K562 (cell line): ENCODE data around the gene METTL3. TPM values are rescaled to one million over a fixed set of nuclear protein-coding genes. Genes with fewer than 3 reads are reported as not detected.
A peak's percentile ranks its signal among the peaks of the same experiment; 100 is the strongest.

Experiments
- ATAC-seq: fragments of 200-7000 bp; cut with Tn5 transposase; 3 replicates; pipeline ENCODE4 v1.9.1; 2020; ENCODE audit warnings: moderate library complexity
- BruUV-seq: library from RNA; stranded (reverse); fragments of 400-500 nt; replicated peaks from 2 replicates; lab custom pipeline; 2021; lab: Mats Ljungman, UMichigan
- CTCF ChIA-PET: fragments of 300-600 bp; formaldehyde crosslinking; extraction: SDS; loops from one replicate; lab custom pipeline; 2021; ENCODE audit warnings: low intra/inter-chr PET ratio; lab: Yijun Ruan, JAX
- POLR2A ChIA-PET: fragments of 300-600, 350-650 bp; sonication (Branson Sonifier 250); formaldehyde crosslinking; extraction: SDS; loops from one replicate; lab custom pipeline; 2021; ENCODE audit warnings: antibody characterized with exemption, inconsistent platforms; lab: Yijun Ruan, JAX
- DNase-seq, 4 experiments: peaks; one replicate each; pipeline versions ENCODE4 v3.0.0 to v3.0.0-alpha.2; 2011 to 2018; ENCODE audit warnings: low spot score in 3 of 4, mixed read lengths in 3 of 4; ENCODE audit errors: extremely low read depth in 1 of 4
- FAIRE-seq: peaks from 2 replicates; lab custom pipeline; 2011; peaks lifted over from hg19 to GRCh38; lab: Jason Lieb, UNC
- H2AFZ ChIP-seq: 2 replicates; pipeline ENCODE4 v1.6.0; 2011; ENCODE audit warnings: low read depth, low read length, control low read depth, inconsistent platforms
- H3K27ac ChIP-seq: fragments of 200-600 bp; 3 replicates; pipeline ENCODE4 v1.8.0; 2011; ENCODE audit warnings: low read depth, mild to moderate bottlenecking, control low read depth, inconsistent platforms, low read length, moderate library complexity, mixed read lengths; ENCODE audit errors: extremely low read depth
- H3K27me3 ChIP-seq, 2 experiments: fragments of 300-600 bp in 1 of 2; 2 replicates in 1 of 2; 3 replicates in 1 of 2; pipeline versions ENCODE4 v1.6.0 to v1.8.0; 2011; ENCODE audit warnings: inconsistent platforms in 2 of 2, low read length in 2 of 2, mild to moderate bottlenecking in 1 of 2, mixed read lengths in 1 of 2, moderate library complexity in 1 of 2; ENCODE audit not compliant: control insufficient read depth in 2 of 2, insufficient read depth in 2 of 2
- H3K36me3 ChIP-seq: fragments of 300-600 bp; 3 replicates; pipeline ENCODE4 v1.8.0; 2011; ENCODE audit warnings: mild to moderate bottlenecking, low read length, inconsistent platforms; ENCODE audit not compliant: control insufficient read depth, insufficient read depth
- H3K4me1 ChIP-seq, 2 experiments: fragments of 200-600 bp in 1 of 2; replicated peaks in 1 of 2; 2 replicates in 1 of 2; 3 replicates in 1 of 2; pipeline versions ENCODE4 v1.5.1 to v1.8.0; 2011; ENCODE audit warnings: inconsistent platforms in 2 of 2, low read length in 2 of 2, mild to moderate bottlenecking in 1 of 2, mixed read lengths in 1 of 2, moderate library complexity in 1 of 2; ENCODE audit not compliant: control insufficient read depth in 2 of 2, insufficient read depth in 2 of 2
- H3K4me2 ChIP-seq: 2 replicates; pipeline ENCODE4 v1.6.1; 2011; ENCODE audit warnings: low read length, control low read depth, inconsistent platforms, mixed read lengths; ENCODE audit not compliant: insufficient read depth
- H3K4me3 ChIP-seq: fragments of 200-600 bp; sonication (generic), shearing (Covaris generic); 2 replicates; pipeline ENCODE4 v1.5.1; 2016; ENCODE audit warnings: control low read depth, inconsistent platforms
- H3K79me2 ChIP-seq: fragments of 200-600 bp; 3 replicates; pipeline ENCODE4 v1.8.0; 2011; ENCODE audit warnings: low read length, inconsistent platforms; ENCODE audit not compliant: control insufficient read depth, insufficient read depth
- H3K9ac ChIP-seq, 2 experiments: 2 replicates each; pipeline versions ENCODE4 v1.6.0 to v1.6.1; 2011; ENCODE audit warnings: low read depth in 2 of 2, low read length in 2 of 2, control low read depth in 1 of 2, inconsistent platforms in 1 of 2, mild to moderate bottlenecking in 1 of 2, mixed read lengths in 1 of 2; ENCODE audit not compliant: insufficient read depth in 1 of 2
- H3K9me1 ChIP-seq: one replicate; pipeline ENCODE4 v1.6.0; 2011; ENCODE audit warnings: inconsistent platforms, mild to moderate bottlenecking, low read length, moderate library complexity; ENCODE audit not compliant: control insufficient read depth, insufficient read depth
- H3K9me3 ChIP-seq: replicated peaks from 2 replicates; pipeline ENCODE4 v1.5.1; 2011; ENCODE audit warnings: low read depth, low read length, inconsistent platforms; ENCODE audit not compliant: control insufficient read depth, insufficient read depth
- H4K20me1 ChIP-seq: replicated peaks from 2 replicates; pipeline ENCODE4 v1.6.1; 2011; ENCODE audit warnings: low read length, inconsistent platforms, mixed read lengths; ENCODE audit not compliant: control insufficient read depth, insufficient read depth
- ARID1B ChIP-seq: fragments of 450-650 bp; IDR thresholded peaks from 2 replicates; pipeline ENCODE4 v1.6.1; 2016; ENCODE audit warnings: antibody characterized with exemption, mild to moderate bottlenecking, inconsistent platforms
- BCLAF1 ChIP-seq, 2 experiments: fragments of 450-650 bp in 1 of 2; IDR thresholded peaks; 2 replicates each; pipeline ENCODE4 v1.6.1; 2011 to 2017; ENCODE audit warnings: low read depth in 2 of 2, antibody characterized with exemption in 1 of 2, borderline replicate concordance in 1 of 2, low read length in 1 of 2, mild to moderate bottlenecking in 1 of 2, mixed read lengths in 1 of 2; ENCODE audit not compliant: control insufficient read depth in 1 of 2
- DPF2 ChIP-seq: fragments of 450-650 bp; IDR thresholded peaks from 2 replicates; pipeline ENCODE4 v1.6.1; 2016
- GTF2E2 ChIP-seq: fragments of 200-800 bp; sonication (Bioruptor generic); IDR thresholded peaks from 2 replicates; pipeline ENCODE4 v1.6.1; 2016; ENCODE audit warnings: missing genetic modification characterization, missing compliant biosample characterization
- KDM2B ChIP-seq: fragments of 250-450 bp; sonication (Bioruptor Pico); IDR thresholded peaks from 2 replicates; pipeline ENCODE4 v1.8.0; 2021; ENCODE audit warnings: mild to moderate bottlenecking, moderate library complexity
- MITF ChIP-seq: IDR thresholded peaks from 2 replicates; pipeline ENCODE4 v1.6.1; 2014; ENCODE audit warnings: antibody characterized with exemption
- MTA1 ChIP-seq: fragments of 450-650 bp; IDR thresholded peaks from 2 replicates; pipeline ENCODE4 v1.6.1; 2017; ENCODE audit warnings: borderline replicate concordance
- MTA3 ChIP-seq: fragments of 450-650 bp; formaldehyde crosslinking; IDR thresholded peaks from 2 replicates; pipeline ENCODE4 v1.6.1; 2017; ENCODE audit warnings: mild to moderate bottlenecking, borderline replicate concordance
- NFE2L1 ChIP-seq: fragments of 450-650 bp; IDR thresholded peaks from 2 replicates; pipeline ENCODE4 v1.6.1; 2016; ENCODE audit warnings: missing genetic modification characterization, low read depth, mild to moderate bottlenecking, missing compliant biosample characterization, moderate library complexity, borderline replicate concordance
- NRF1 ChIP-seq, 2 experiments: fragments of 450-650 bp; IDR thresholded peaks in 1 of 2; conservative IDR thresholded peaks in 1 of 2; 2 replicates each; pipeline ENCODE4 v1.6.1; 2014; ENCODE audit warnings: mild to moderate bottlenecking in 2 of 2
- PREB ChIP-seq: sonication (generic); formaldehyde crosslinking; IDR thresholded peaks from 2 replicates; pipeline ENCODE4 v1.8.1; 2023; ENCODE audit warnings: mild to moderate bottlenecking, missing genetic modification reagents
- TBP ChIP-seq: optimal IDR thresholded peaks from 2 replicates; pipeline ENCODE3; 2011; ENCODE audit warnings: low read depth, low read length, improper control_type of control experiment
- ZNF197 ChIP-seq: fragments of 200-800 bp; sonication (Bioruptor generic); IDR thresholded peaks from 2 replicates; pipeline ENCODE4 v1.6.1; 2016; ENCODE audit warnings: low read depth, missing genetic modification characterization, missing compliant biosample characterization
- WGBS: fragments of 100-300 bp; shearing (Covaris generic); methylation state at CpG from one replicate; pipeline ENCODE4 v1.1.6; 2016; ENCODE audit warnings: low coverage, mixed read lengths; ENCODE audit not compliant: insufficient coverage; ENCODE audit errors: missing lambda C conversion rate; 5-methylcytosine and 5-hydroxymethylcytosine counted together
- in situ Hi-C: fragments of 300-500 bp; cut with MboI; formaldehyde crosslinking; loops from 4 replicates; pipeline ENCODE4 v1.15.0; 2018; ENCODE audit warnings: inconsistent platforms, mixed read lengths
- intact Hi-C: fragments of 100-400 bp; cut with micrococcal nuclease; formaldehyde crosslinking; loops from 2 replicates; pipeline ENCODE4 v1.14.2; 2022
- polyA plus RNA-seq, 8 experiments: library from polyadenylated mRNA; depleted of rRNA in 4 of 8; stranded (reverse) in 5 of 8; unstranded in 3 of 8; fragments of >200 nt; fragmentation: Nextera tagmentation in 2 of 8; fragmentation: Illumina TruSeq in 1 of 8; extraction: Ambion mirVana in 2 of 8; extraction: Trizol in 1 of 8; gene quantifications; 2 replicates each; pipeline versions ENCODE4 v1.2.1 to v1.2.3, GENCODE V29; 2011 to 2014; ENCODE audit warnings: inconsistent platforms in 1 of 8, missing spikeins in 1 of 8
- total RNA-seq, 7 experiments: library from RNA; depleted of rRNA in 6 of 7; stranded (reverse); fragments of >200 nt in 6 of 7; fragmentation: Illumina TruSeq in 2 of 7; extraction: Trizol in 2 of 7; gene quantifications; 2 replicates each; pipeline versions ENCODE4 v1.2.1 to v1.2.3, GENCODE V29; 2011 to 2021; ENCODE audit warnings: low replicate concordance in 1 of 7
- TF ChIP-seq, protein P1 (sequence below): sonication (generic); IDR thresholded peaks from 2 replicates; pipeline ENCODE4 v1.6.1; 2016

METTL3 gene
- total and polyA plus RNA-seq, 9 of the 15 experiments (the other 6 are each of a cell fraction or from before 2014, with no cell fraction given), result 42.1 to 151 (median 65.7) TPM

GRCh38 chr14:21475767-21476522 is 35.2 kb downstream of the METTL3 start:
- FAIRE-seq, result peak; percentile 54
- DNase-seq, result peak in 3 of 4 experiments; percentile 8 to 22 (median 11)
- CTCF ChIA-PET, result no interaction called here
- Histone ChIP-seq H3K4me1 (peaks cover 0 to 4% of the 10 kb centered on the region in 2 experiments; a peak in 1 of 5 replicates), H3K9me3 (no peaks in the 10 kb centered on the region), H3K4me3 (peak overlapping the region; percentile 74), H3K4me2 (peak overlapping the region; percentile 85), H3K9me1 (no peaks in the 10 kb centered on the region), H3K79me2 (peaks cover 29% of the 10 kb centered on the region), H3K27ac (peak overlapping the region; percentile 60), H3K9ac (peak overlapping the region; percentile 73 to 83; a peak in 3 of 4 replicates), H3K36me3 (peaks cover 13% of the 10 kb centered on the region; the same call in 2 of the 3 replicates), H2AFZ (peak overlapping the region; percentile 83), H3K27me3 (no peaks in the 10 kb centered on the region), H4K20me1 (no peaks in the 10 kb centered on the region)
- peak; percentile 20 for ATAC-seq
- WGBS, result 2% methylated on average over 10 of the region's 10 CpGs
- TSS peak; percentile 73 for BruUV-seq
- POLR2A ChIA-PET, result interaction anchor here (0.6 to 1.8 kb wide), 6 partner anchors 11 to 325 kb away, joined by 3 to 7 read pairs (median 4); partner anchors contain the start of gene CHD8
- intact Hi-C loops, result loop anchor here (1.0 to 2.0 kb wide), 2 partner anchors 20 to 35 kb away; partner anchors contain the start of genes CHD8 and METTL3
- in situ Hi-C loops, result no loop called here
- TF ChIP-seq TBP, result peak; percentile 13
- no peak for TF ChIP-seq NRF1 (conservative IDR thresholded peaks at IDR 0.05 in 1 of 2, IDR thresholded peaks at IDR 0.05 in 1 of 2)
- TF ChIP-seq DPF2, result peak; percentile 55
- no peak for TF ChIP-seq MTA1
- 0 out of 2 replicates have a peak, but pooled peaks have one; percentile 14 for TF ChIP-seq ARID1B
- TF ChIP-seq, protein P1, sequence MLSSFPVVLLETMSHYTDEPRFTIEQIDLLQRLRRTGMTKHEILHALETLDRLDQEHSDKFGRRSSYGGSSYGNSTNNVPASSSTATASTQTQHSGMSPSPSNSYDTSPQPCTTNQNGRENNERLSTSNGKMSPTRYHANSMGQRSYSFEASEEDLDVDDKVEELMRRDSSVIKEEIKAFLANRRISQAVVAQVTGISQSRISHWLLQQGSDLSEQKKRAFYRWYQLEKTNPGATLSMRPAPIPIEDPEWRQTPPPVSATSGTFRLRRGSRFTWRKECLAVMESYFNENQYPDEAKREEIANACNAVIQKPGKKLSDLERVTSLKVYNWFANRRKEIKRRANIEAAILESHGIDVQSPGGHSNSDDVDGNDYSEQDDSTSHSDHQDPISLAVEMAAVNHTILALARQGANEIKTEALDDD, result peak; percentile 61; the same call in 1 of the 2 replicates
- TF ChIP-seq GTF2E2 (tag), result 0 out of 2 replicates have a peak, but pooled peaks have one; percentile 44
- TF ChIP-seq MTA3, result no peak
- peak in 1 of 2 experiments; percentile 78; a peak in 1 of 4 replicates for TF ChIP-seq BCLAF1 (IDR thresholded peaks at IDR 0.05; ENCODE audit: borderline replicate concordance in 1 of 2, control insufficient read depth in 1 of 2, low read depth in 2 of 2, low read length in 1 of 2)
- no peak for TF ChIP-seq PREB (CRISPR knock-in tag)
- no peak for TF ChIP-seq KDM2B
- TF ChIP-seq MITF, result no peak
- no peak for TF ChIP-seq ZNF197
- no peak for TF ChIP-seq NFE2L1 (tag)
